Kidney (tissue), 14 donors: ENCODE data around the gene LUC7L. TPM values are rescaled to one million over a fixed set of nuclear protein-coding genes. Genes with fewer than 3 reads are reported as not detected.
"Not testable (repeated sequence)": the region's sequence is repeated elsewhere in the genome, so short reads cannot be mapped to it uniquely, and the experiment has no call there.

Source experiments
- DNase-seq, 5 donors: peaks; one replicate each; pipeline ENCODE4 v3.0.0-alpha.2; 2013 to 2020
- FAIRE-seq: peaks from 2 replicates; lab custom pipeline; 2012; peaks lifted over from hg19 to GRCh38; lab: Jason Lieb, UNC
- H3K27ac ChIP-seq, 2 donors: one replicate each; pipeline ENCODE4 v1.7.0; 2013; ENCODE audit warnings: low read depth in 2 of 2, low read length in 2 of 2, inconsistent platforms in 1 of 2
- H3K27me3 ChIP-seq: one replicate; pipeline ENCODE4 v1.7.1; 2013; ENCODE audit warnings: low read length, inconsistent platforms; ENCODE audit not compliant: control insufficient read depth, insufficient read depth
- H3K36me3 ChIP-seq, 3 donors: one replicate each; pipeline versions ENCODE4 v1.7.0 to v1.7.1; 2013; ENCODE audit warnings: low read length in 3 of 3, control low read depth in 1 of 3, inconsistent platforms in 1 of 3; ENCODE audit not compliant: insufficient read depth in 3 of 3, control insufficient read depth in 2 of 3
- H3K4me1 ChIP-seq, 3 donors: one replicate each; pipeline versions ENCODE4 v1.7.0 to v1.7.1; 2013; ENCODE audit warnings: low read length in 3 of 3, inconsistent platforms in 1 of 3, low read depth in 1 of 3; ENCODE audit not compliant: control insufficient read depth in 2 of 3, insufficient read depth in 2 of 3
- H3K4me3 ChIP-seq, 3 donors: one replicate each; pipeline versions ENCODE4 v1.7.0 to v1.8.1; 2013; ENCODE audit warnings: low read length in 3 of 3, control low read depth in 1 of 3, inconsistent platforms in 1 of 3
- H3K9ac ChIP-seq, 3 donors: one replicate each; pipeline versions ENCODE4 v1.7.0 to v1.7.1; 2013; ENCODE audit warnings: low read length in 3 of 3, control low read depth in 1 of 3, inconsistent platforms in 1 of 3
- H3K9me3 ChIP-seq, 3 donors: one replicate each; pipeline versions ENCODE4 v1.7.0 to v1.7.1; 2013; ENCODE audit warnings: low read length in 3 of 3, control low read depth in 1 of 3, inconsistent platforms in 1 of 3; ENCODE audit not compliant: control insufficient read depth in 2 of 3, insufficient read depth in 1 of 3
- CTCF ChIP-seq: IDR thresholded peaks from 3 replicates; pipeline ENCODE4 v1.5.1; 2012; ENCODE audit warnings: mild to moderate bottlenecking, moderate library complexity, borderline replicate concordance; ENCODE audit not compliant: insufficient read depth; ENCODE audit errors: extremely low read depth
- intact Hi-C: fragments of 100-400 bp; cut with DNase I; formaldehyde crosslinking; loops from one replicate; pipeline ENCODE4 v1.11.1; 2022
- polyA plus RNA-seq: library from polyadenylated mRNA; stranded (reverse); fragments of 350-450 nt; fragmentation: Illumina TruSeq; extraction: RNeasy Lipid Tissue Mini Kit (QIAGEN cat#74804); gene quantifications from one replicate; pipeline ENCODE4 v1.2.3, GENCODE V29; 2014; ENCODE audit warnings: low read depth, low replicate concordance; ENCODE audit not compliant: insufficient read depth
- total RNA-seq: library from RNA; stranded (reverse); fragmentation: NEBNext Ultra II Directional; extraction: Animal tissue kit (Norgen Biotek cat#: 25700); gene quantifications from one replicate; pipeline ENCODE4 v1.2.1, GENCODE V29; 2021
- donor health status: control.
- donor health status: control.
- donor health status: control.
- donor health status: control.
- donor health status: control.
- donor health status: DM: yes; HTN: yes; CAD: no.
- donor health status: Normal renal cell carcinoma (clear cell type).

LUC7L gene
- total and polyA plus RNA-seq, 2 donors from 2014 or later: 56.3 to 72.0 TPM

- H3K4me1 ChIP-seq: no peaks in the 10 kb centered on the region
- no peak for FAIRE-seq
- no peaks in the 10 kb centered on the region for H3K9me3 ChIP-seq
- intact Hi-C loops: no loop called here
- H3K9ac ChIP-seq: no peak overlapping the region
- H3K4me3 ChIP-seq: no peak overlapping the region
- H3K27ac ChIP-seq: no peak overlapping the region
- TF ChIP-seq CTCF: no peak
- H3K36me3 ChIP-seq: peaks cover 6 to 21% (median 19%) of the 10 kb centered on the region in 3 donors
- no peaks in the 10 kb centered on the region for H3K27me3 ChIP-seq
- DNase-seq: no peak
These were observed 9.2 kb downstream of the LUC7L start for GRCh38 chr16:220021-220420.

- Histone ChIP-seq H3K4me1 (peaks cover 0 to 2% (median 0%) of the 10 kb centered on the region in 3 donors), H3K36me3 (peaks cover 2 to 28% (median 17%) of the 10 kb centered on the region in 3 donors), H3K9ac (no peak overlapping the region), H3K27me3 (no peaks in the 10 kb centered on the region), H3K9me3 (no peaks in the 10 kb centered on the region), H3K27ac (no peak overlapping the region), H3K4me3 (no peak overlapping the region)
- DNase-seq (no peak), FAIRE-seq (no peak)
- TF ChIP-seq CTCF: no peak
- intact Hi-C loops: no loop called here
These were observed 16.2 kb downstream of the LUC7L start for GRCh38 chr16:212999-213398.

- H3K27me3 ChIP-seq, DNase-seq, H3K4me3 ChIP-seq, H3K9me3 ChIP-seq, H3K9ac ChIP-seq, H3K4me1 ChIP-seq, FAIRE-seq, H3K27ac ChIP-seq, intact Hi-C loops: not testable (repeated sequence)
- peaks cover 2 to 26% (median 25%) of the 10 kb centered on the region in 3 donors for H3K36me3 ChIP-seq
These were observed 17.5 kb downstream of the LUC7L start for GRCh38 chr16:211631-212180.

GRCh38 chr16:209359-209758, 19.9 kb downstream of the LUC7L start:
- DNase-seq, H3K27ac ChIP-seq, FAIRE-seq, H3K4me3 ChIP-seq, H3K4me1 ChIP-seq, H3K9ac ChIP-seq, H3K9me3 ChIP-seq, H3K27me3 ChIP-seq, intact Hi-C loops: not testable (repeated sequence)
- peaks cover 13 to 37% (median 36%) of the 10 kb centered on the region in 3 donors for H3K36me3 ChIP-seq

GRCh38 chr16:204046-204445, 25.2 kb downstream of the LUC7L start:
- H3K4me1 ChIP-seq, H3K9ac ChIP-seq, intact Hi-C loops, H3K27me3 ChIP-seq, H3K4me3 ChIP-seq, H3K27ac ChIP-seq, DNase-seq, H3K9me3 ChIP-seq, FAIRE-seq: not testable (repeated sequence)
- peaks cover 11 to 44% (median 28%) of the 10 kb centered on the region in 3 donors for H3K36me3 ChIP-seq
